Activated naive CD4-positive, alpha-beta T cell treated with anti-CD3 and anti-CD28 coated beads, Interleukin-2, amount 50 U/mL, for 24 hours (primary cell): ENCODE data around the gene FOXO3.
"Not testable (repeated sequence)": the region's sequence is repeated elsewhere in the genome, so short reads cannot be mapped to it uniquely, and the experiment has no call there.

Experiments
- H3K27ac Mint-ChIP-seq: one replicate; pipeline ENCODE4 v1.8.0; 2021; ENCODE audit warnings: mild to moderate bottlenecking, mixed read lengths
- H3K27me3 Mint-ChIP-seq: one replicate; pipeline ENCODE4 v1.8.0; 2021; ENCODE audit warnings: mixed read lengths
- H3K36me3 Mint-ChIP-seq: one replicate; pipeline ENCODE4 v1.8.0; 2021; ENCODE audit warnings: mixed read lengths
- H3K4me1 Mint-ChIP-seq: one replicate; pipeline ENCODE4 v1.8.0; 2021; ENCODE audit warnings: mixed read lengths
- H3K4me3 Mint-ChIP-seq: one replicate; pipeline ENCODE4 v1.8.0; 2021; ENCODE audit warnings: mild to moderate bottlenecking, mixed read lengths
- H3K9me3 Mint-ChIP-seq: one replicate; pipeline ENCODE4 v1.8.0; 2021; ENCODE audit warnings: mixed read lengths

The FOXO3 gene

DNA sequence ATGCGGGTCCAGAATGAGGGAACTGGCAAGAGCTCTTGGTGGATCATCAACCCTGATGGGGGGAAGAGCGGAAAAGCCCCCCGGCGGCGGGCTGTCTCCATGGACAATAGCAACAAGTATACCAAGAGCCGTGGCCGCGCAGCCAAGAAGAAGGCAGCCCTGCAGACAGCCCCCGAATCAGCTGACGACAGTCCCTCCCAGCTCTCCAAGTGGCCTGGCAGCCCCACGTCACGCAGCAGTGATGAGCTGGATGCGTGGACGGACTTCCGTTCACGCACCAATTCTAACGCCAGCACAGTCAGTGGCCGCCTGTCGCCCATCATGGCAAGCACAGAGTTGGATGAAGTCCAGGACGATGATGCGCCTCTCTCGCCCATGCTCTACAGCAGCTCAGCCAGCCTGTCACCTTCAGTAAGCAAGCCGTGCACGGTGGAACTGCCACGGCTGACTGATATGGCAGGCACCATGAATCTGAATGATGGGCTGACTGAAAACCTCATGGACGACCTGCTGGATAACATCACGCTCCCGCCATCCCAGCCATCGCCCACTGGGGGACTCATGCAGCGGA, 102.9 kb downstream of the FOXO3 start:
- not testable (repeated sequence) for H3K4me3 Mint-ChIP-seq, H3K27me3 Mint-ChIP-seq, H3K27ac Mint-ChIP-seq, H3K9me3 Mint-ChIP-seq
- Mint-ChIP-seq H3K4me1 (peaks cover 29% of the 10 kb centered on the region), H3K36me3 (peaks cover 16% of the 10 kb centered on the region)

DNA sequence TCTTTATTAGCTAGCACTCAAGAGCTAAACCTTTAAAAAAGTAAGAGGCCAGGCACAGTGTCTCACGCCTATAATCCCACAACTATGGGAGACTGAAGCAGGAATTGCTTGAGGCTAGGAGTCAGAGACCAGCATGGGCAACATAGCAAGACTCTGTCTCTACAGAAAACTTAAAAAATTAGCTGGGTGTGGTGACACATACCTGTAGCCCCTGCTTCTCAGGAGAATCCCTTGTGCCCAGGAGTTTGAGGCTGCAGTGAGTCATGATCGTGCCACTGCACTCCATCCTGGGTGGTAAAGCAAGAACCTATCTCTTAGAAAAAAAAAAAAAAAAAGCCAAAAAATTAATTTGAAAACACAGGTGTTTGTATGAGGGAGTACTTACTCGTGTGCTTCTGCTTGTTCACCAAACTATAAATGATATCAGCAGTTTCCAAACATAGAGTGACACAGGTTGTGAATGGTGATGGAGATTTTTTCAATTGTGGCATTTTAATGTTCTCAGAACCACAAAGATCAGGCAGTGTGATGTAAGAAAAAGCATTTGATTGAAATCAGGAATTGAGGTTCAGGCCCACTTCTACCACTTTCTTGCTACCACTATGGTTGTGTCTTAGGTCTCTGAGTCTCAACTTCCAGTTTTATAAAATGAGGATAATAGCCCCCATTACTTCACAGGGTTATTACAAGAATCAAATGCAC, 104.9 kb downstream of the FOXO3 start:
- H3K9me3 Mint-ChIP-seq = no peaks in the 10 kb centered on the region
- H3K4me1 Mint-ChIP-seq = peaks cover 38% of the 10 kb centered on the region
- H3K27ac Mint-ChIP-seq = no peak overlapping the region
- H3K4me3 Mint-ChIP-seq = no peak overlapping the region
- peaks cover 16% of the 10 kb centered on the region for H3K36me3 Mint-ChIP-seq
- H3K27me3 Mint-ChIP-seq = no peaks in the 10 kb centered on the region

DNA sequence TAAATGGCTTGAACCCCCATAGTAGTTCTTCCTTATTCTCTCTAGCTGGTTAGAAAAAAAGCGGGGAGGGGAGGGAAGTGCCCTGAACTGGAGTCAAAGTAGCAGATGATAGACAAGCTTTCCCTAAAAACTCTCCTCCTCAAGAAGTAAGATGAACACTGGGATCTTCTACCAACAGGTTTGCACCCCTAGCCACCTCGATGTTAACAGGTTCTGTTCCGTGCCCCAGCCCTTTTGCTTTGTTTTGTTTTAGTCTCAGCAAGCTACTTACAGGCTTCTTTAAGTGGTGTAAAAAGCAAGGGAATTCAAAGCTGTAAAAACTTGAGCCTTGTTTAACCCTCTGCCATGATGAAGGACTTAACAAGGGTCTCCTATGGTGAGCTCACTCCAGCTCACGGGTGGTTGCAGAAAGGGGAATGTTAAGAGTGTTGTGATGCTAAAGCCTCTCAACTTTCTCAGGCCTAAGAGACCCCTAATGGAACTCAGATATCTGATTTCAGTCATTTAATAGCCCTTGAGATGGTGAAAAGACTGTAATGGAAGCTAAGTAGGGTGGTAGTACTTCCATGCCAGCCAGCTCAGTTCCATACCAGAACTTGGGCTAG, 106.0 kb downstream of the FOXO3 start:
- H3K27ac Mint-ChIP-seq = peak overlapping the region; percentile 24
- H3K36me3 Mint-ChIP-seq = peaks cover 16% of the 10 kb centered on the region
- no peak overlapping the region for H3K4me3 Mint-ChIP-seq
- H3K4me1 Mint-ChIP-seq = peaks cover 43% of the 10 kb centered on the region
- no peaks in the 10 kb centered on the region for H3K9me3 Mint-ChIP-seq
- no peaks in the 10 kb centered on the region for H3K27me3 Mint-ChIP-seq

GRCh38 chr6:108667993-108668392, 107.3 kb downstream of the FOXO3 start:
- H3K27ac Mint-ChIP-seq = no peak overlapping the region
- H3K4me1 Mint-ChIP-seq = peaks cover 43% of the 10 kb centered on the region
- H3K36me3 Mint-ChIP-seq = peaks cover 14% of the 10 kb centered on the region
- H3K4me3 Mint-ChIP-seq = no peak overlapping the region
- H3K27me3 Mint-ChIP-seq = no peaks in the 10 kb centered on the region
- no peaks in the 10 kb centered on the region for H3K9me3 Mint-ChIP-seq

- peaks cover 53% of the 10 kb centered on the region for H3K4me1 Mint-ChIP-seq
- peaks cover 11% of the 10 kb centered on the region for H3K36me3 Mint-ChIP-seq
- no peak overlapping the region for H3K4me3 Mint-ChIP-seq
- H3K9me3 Mint-ChIP-seq = no peaks in the 10 kb centered on the region
- no peak overlapping the region for H3K27ac Mint-ChIP-seq
- H3K27me3 Mint-ChIP-seq = no peaks in the 10 kb centered on the region
These were observed 109.0 kb downstream of the FOXO3 start for GRCh38 chr6:108669673-108670072.

GRCh38 chr6:108671175-108671574, 110.5 kb downstream of the FOXO3 start:
- Mint-ChIP-seq H3K4me3 (no peak overlapping the region), H3K4me1 (peaks cover 51% of the 10 kb centered on the region), H3K27ac (no peak overlapping the region), H3K36me3 (peaks cover 3% of the 10 kb centered on the region), H3K27me3 (no peaks in the 10 kb centered on the region), H3K9me3 (no peaks in the 10 kb centered on the region)

- peaks cover 48% of the 10 kb centered on the region for H3K4me1 Mint-ChIP-seq
- H3K4me3 Mint-ChIP-seq = no peak overlapping the region
- no peaks in the 10 kb centered on the region for H3K27me3 Mint-ChIP-seq
- no peaks in the 10 kb centered on the region for H3K9me3 Mint-ChIP-seq
- H3K36me3 Mint-ChIP-seq = peaks cover 3% of the 10 kb centered on the region
- H3K27ac Mint-ChIP-seq = no peak overlapping the region
These were observed 111.1 kb downstream of the FOXO3 start for GRCh38 chr6:108671790-108672189.

DNA sequence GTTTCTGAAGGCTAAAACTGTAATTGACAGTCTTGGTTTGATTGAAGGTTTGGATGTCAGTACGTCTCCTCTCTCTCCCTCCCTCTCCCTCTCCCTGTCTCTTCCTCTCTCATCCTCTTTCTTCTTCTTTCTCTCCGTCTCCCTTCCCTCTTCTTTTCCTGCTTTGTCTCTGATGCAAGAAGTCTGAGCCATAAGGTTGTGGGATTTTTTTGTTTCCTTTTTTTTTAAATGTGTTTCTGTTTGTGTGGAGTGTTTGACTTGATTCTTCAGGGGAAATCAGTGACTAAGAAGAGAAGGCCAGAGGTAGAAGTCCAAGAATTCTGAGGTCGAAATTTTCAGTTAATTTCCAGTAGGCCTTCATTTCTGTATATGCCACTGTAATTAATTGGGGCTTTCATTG, 111.9 kb downstream of the FOXO3 start:
- H3K27ac Mint-ChIP-seq = no peak overlapping the region
- H3K9me3 Mint-ChIP-seq = no peaks in the 10 kb centered on the region
- no peak overlapping the region for H3K4me3 Mint-ChIP-seq
- H3K27me3 Mint-ChIP-seq = no peaks in the 10 kb centered on the region
- peaks cover 39% of the 10 kb centered on the region for H3K4me1 Mint-ChIP-seq
- H3K36me3 Mint-ChIP-seq = no peaks in the 10 kb centered on the region

- Mint-ChIP-seq H3K9me3 (no peaks in the 10 kb centered on the region), H3K27me3 (no peaks in the 10 kb centered on the region), H3K36me3 (no peaks in the 10 kb centered on the region), H3K4me3 (no peak overlapping the region), H3K27ac (no peak overlapping the region), H3K4me1 (peaks cover 39% of the 10 kb centered on the region)
These were observed 112.4 kb downstream of the FOXO3 start for GRCh38 chr6:108673153-108673552.

- H3K27me3 Mint-ChIP-seq = no peaks in the 10 kb centered on the region
- H3K9me3 Mint-ChIP-seq = no peaks in the 10 kb centered on the region
- H3K4me3 Mint-ChIP-seq = no peak overlapping the region
- no peaks in the 10 kb centered on the region for H3K36me3 Mint-ChIP-seq
- no peak overlapping the region for H3K27ac Mint-ChIP-seq
- peaks cover 39% of the 10 kb centered on the region for H3K4me1 Mint-ChIP-seq
These were observed 112.9 kb downstream of the FOXO3 start for GRCh38 chr6:108673602-108674001.

DNA sequence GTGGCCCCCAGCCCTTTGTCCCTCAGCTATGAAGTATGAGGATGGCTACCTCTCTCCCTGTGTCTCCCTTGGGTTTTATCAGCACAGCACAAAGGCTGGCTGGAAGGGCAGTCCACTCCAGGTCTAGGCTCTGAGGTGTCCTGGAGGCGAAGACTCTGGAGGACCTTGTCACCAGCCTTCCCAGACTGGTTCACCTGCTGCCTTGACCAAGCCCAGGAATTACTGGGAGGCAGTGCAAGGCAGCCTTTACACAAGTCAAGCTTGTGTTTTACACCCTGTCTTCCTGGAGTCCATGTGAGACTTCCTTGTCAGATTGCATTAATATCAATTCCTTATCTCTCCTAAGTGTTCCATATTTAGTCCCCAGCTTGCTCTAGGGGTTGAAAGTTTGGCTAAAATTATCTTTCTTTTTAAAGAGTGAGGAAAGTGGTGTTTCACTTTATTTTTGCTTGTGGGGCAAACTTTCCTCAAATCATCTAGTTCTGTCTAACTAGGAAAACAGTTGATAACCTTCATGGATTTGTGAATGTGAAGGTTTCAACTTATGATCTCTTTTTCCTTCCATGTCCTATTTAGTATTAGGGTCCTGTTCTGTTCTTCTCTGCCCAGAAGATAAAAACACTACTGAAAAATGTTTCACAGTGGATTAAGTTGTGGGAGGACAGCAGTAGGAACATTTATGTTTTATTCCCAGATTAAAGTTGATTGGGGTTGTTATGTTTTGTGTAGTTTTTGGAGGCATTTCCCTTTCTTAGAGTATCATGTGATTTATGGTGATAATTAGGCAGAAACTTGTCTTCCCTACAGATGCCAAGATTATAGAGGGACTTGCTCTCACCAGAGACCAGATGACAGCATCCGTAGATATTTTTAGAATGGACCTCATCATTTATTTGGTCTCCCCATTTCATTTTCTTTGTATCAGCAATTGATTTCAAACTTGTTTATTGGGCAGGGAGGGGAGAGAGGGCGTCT, 114.8 kb downstream of the FOXO3 start:
- peaks cover 31% of the 10 kb centered on the region for H3K4me1 Mint-ChIP-seq
- no peak overlapping the region for H3K27ac Mint-ChIP-seq
- H3K27me3 Mint-ChIP-seq = no peaks in the 10 kb centered on the region
- no peaks in the 10 kb centered on the region for H3K9me3 Mint-ChIP-seq
- no peak overlapping the region for H3K4me3 Mint-ChIP-seq
- peaks cover 9% of the 10 kb centered on the region for H3K36me3 Mint-ChIP-seq

DNA sequence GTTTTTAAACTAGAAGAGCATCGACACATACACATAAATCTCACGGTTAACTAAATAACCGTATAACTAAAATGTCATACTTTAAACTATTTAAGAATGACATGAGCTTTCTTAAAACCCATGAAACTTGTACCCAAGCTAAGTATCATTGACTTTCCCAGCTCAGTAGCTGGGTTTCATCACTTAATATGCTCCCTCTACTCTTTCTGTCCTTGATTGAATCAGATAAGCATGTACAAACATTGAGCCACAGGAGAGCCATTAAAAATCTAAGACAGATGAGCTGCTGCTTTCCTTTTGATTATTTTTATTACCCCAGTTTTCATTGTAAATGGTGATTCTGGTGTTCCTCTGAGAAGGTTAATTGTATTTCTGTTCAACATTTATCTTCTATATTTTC, 115.8 kb downstream of the FOXO3 start:
- Mint-ChIP-seq H3K4me1 (peaks cover 24% of the 10 kb centered on the region), H3K9me3 (no peaks in the 10 kb centered on the region), H3K36me3 (peaks cover 11% of the 10 kb centered on the region), H3K27me3 (no peaks in the 10 kb centered on the region), H3K4me3 (no peak overlapping the region), H3K27ac (no peak overlapping the region)

DNA sequence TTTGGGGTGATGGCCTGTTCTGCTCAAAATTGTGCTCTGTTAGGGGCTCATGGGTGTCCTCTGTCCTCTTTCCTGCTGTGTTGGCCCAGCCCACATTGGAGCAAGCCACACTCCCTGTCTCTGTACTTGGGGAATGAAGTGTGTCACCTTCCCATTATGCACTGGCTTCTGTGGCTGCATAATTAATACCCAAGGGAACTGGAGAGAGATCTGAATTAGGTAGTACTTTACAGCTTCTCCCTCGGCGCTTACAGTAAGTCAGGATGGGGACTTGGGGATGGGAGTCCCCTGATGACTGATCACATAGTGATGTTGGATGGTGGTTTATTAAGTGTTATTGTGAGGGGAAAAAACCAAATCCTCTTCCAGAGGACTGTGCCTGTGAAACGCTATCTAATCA, 116.6 kb downstream of the FOXO3 start:
- Mint-ChIP-seq H3K4me1 (peaks cover 24% of the 10 kb centered on the region), H3K36me3 (peaks cover 11% of the 10 kb centered on the region), H3K27ac (no peak overlapping the region), H3K4me3 (no peak overlapping the region), H3K27me3 (no peaks in the 10 kb centered on the region), H3K9me3 (no peaks in the 10 kb centered on the region)

DNA sequence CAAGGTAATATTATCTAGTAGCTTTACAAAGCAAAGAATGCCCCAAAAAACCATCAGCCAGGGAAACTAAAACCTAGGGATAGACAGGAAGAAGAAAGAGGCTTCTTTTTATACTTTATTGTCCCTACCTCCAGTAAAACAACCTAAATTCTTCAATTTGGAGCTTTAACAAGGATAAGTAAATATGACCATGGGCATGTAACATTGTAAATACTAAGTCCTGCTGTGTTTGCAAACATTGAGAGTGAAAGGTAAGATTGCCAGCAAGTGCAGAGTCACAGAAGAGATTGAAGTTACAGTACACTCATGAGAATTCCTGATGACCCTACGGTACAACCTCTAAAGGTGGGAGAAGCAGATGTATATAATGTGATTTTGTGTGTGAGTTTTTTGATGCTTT, 117.2 kb downstream of the FOXO3 start:
- Mint-ChIP-seq H3K27ac (no peak overlapping the region), H3K4me3 (no peak overlapping the region), H3K9me3 (no peaks in the 10 kb centered on the region), H3K27me3 (no peaks in the 10 kb centered on the region), H3K36me3 (peaks cover 11% of the 10 kb centered on the region), H3K4me1 (peaks cover 20% of the 10 kb centered on the region)

DNA sequence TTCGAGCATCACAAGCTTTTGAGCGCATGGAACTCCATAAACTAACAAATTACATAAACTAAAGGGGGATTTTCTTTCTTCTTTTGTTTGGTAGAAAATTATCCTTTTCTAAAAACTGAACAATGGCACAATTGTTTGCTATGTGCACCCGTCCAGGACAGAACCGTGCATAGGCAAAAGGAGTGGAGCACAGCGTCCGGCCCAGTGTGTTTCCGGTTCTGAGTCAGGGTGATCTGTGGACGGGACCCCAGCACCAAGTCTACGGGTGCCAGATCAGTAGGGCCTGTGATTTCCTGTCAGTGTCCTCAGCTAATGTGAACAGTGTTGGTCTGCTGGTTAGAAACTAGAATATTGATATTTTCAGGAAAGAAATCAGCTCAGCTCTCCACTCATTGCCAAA, 119.6 kb downstream of the FOXO3 start:
- peaks cover 15% of the 10 kb centered on the region for H3K36me3 Mint-ChIP-seq
- not testable (repeated sequence) for H3K27ac Mint-ChIP-seq, H3K9me3 Mint-ChIP-seq, H3K4me3 Mint-ChIP-seq, H3K27me3 Mint-ChIP-seq
- H3K4me1 Mint-ChIP-seq = peaks cover 11% of the 10 kb centered on the region

DNA sequence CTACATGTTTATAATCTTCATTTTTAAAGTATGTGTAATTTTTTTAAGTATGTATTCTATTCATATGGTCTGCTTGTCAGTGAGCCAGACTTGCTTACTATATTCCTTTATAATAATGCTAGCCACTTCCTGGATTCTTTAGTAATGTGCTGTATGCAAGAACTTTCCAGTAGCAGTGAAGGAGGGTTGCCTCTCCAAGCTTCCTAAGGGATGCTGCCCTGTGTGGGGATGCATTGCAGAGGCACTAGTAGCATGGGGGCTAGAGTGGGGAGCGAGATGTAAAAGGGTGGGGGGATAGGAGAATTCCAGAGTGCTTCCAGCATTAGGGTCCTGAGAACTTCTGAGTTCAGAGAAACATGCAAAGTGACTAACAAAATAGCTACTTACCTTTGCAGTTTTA, 121.0 kb downstream of the FOXO3 start:
- peaks cover 21% of the 10 kb centered on the region for H3K36me3 Mint-ChIP-seq
- H3K4me3 Mint-ChIP-seq, H3K9me3 Mint-ChIP-seq, H3K27ac Mint-ChIP-seq, H3K4me1 Mint-ChIP-seq, H3K27me3 Mint-ChIP-seq: not testable (repeated sequence)
